ENCODE measurements around the gene VGLL4.
"Not testable (repeated sequence)": the region's sequence is repeated elsewhere in the genome, so short reads cannot be mapped to it uniquely, and the experiment has no call there.

Gene VGLL4

GRCh38 chr3:11596387-11596786 lies 47.3 kb downstream of the VGLL4 start:
- DNase-seq (ENCODE audit: low read depth in 2 of 2) = peak in 1 of 2 donors; percentile 47
- no peak overlapping the region for H3K4me3 ChIP-seq (replicated peaks in 1 of 2; ENCODE audit: low read depth in 2 of 2, low read length in 2 of 2)
- TF ChIP-seq, protein P1, sequence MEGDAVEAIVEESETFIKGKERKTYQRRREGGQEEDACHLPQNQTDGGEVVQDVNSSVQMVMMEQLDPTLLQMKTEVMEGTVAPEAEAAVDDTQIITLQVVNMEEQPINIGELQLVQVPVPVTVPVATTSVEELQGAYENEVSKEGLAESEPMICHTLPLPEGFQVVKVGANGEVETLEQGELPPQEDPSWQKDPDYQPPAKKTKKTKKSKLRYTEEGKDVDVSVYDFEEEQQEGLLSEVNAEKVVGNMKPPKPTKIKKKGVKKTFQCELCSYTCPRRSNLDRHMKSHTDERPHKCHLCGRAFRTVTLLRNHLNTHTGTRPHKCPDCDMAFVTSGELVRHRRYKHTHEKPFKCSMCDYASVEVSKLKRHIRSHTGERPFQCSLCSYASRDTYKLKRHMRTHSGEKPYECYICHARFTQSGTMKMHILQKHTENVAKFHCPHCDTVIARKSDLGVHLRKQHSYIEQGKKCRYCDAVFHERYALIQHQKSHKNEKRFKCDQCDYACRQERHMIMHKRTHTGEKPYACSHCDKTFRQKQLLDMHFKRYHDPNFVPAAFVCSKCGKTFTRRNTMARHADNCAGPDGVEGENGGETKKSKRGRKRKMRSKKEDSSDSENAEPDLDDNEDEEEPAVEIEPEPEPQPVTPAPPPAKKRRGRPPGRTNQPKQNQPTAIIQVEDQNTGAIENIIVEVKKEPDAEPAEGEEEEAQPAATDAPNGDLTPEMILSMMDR (IDR thresholded peaks at IDR 0.05; ENCODE audit: low read depth, low read length) = no peak

DNA sequence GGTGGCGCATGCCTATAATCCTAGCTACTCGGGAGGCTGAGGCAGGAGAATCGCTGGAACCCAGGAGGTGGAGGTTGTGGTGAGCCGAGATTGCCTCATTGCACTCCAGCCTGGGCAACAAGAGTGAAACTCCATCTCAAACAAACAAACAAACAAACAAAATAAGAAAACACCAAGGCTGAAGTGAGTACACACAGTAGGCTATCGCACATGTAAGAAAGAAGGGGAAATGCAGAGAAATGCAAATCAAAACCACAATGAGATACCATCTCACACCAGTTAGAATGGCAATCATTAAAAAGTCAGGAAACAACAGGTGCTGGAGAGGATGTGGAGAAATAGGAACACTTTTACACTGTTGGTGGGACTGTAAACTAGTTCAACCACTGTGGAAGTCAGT lies 48.7 kb downstream of the VGLL4 start:
- not testable (repeated sequence) for DNase-seq (ENCODE audit: low read depth in 2 of 2); H3K4me3 ChIP-seq (replicated peaks in 1 of 2; ENCODE audit: low read depth in 2 of 2, low read length in 2 of 2)

GRCh38 chr3:11593318-11594034 lies 50.2 kb downstream of the VGLL4 start:
- TF ChIP-seq, protein P1 (IDR thresholded peaks at IDR 0.05; ENCODE audit: low read depth, low read length) = no peak
- H3K4me3 ChIP-seq (replicated peaks in 1 of 2; ENCODE audit: low read depth in 2 of 2, low read length in 2 of 2) = no peak overlapping the region
- no peak for DNase-seq (ENCODE audit: low read depth in 2 of 2)

DNA sequence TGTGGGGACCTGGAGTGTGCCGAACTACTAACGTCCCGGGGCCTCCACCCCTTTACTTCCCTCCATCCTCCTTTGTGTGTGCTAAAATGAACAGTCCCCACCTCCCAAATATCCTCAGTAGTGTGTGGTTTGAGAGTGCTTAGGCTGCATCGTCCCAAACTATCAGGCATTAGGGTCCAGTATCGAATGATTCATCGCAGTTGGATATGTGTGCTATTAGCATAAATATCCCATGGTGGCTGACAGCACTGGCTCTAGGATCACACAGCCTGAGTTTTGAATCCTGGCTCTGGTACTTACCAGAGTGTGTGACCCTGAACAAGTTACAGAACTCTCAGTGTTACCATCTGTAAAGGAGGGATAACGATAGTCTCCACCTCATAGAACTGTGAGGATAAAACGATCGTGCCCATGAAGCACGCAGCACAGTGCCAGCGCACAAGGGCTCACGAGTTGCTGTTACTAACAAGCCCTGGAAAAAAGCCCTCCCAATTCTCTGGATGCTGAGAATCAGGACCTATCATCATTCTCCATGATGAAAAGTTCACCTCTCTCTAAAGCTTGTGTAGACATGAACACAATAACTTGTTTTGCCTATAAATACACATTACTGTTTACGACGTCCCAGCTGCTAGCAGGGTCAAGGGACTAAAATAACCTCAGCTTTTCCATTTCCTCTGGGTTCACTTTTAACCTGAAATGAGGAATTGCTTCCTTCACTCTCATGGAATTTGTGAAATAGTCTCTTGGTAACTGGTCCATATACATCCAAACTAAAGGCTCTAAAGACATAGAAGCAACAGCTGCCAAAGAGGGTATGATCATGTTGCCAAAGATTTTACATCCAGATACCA lies 51.0 kb downstream of the VGLL4 start:
- TF ChIP-seq, protein P1 (IDR thresholded peaks at IDR 0.05; ENCODE audit: low read depth, low read length) = no peak
- H3K4me3 ChIP-seq (replicated peaks in 1 of 2; ENCODE audit: low read depth in 2 of 2, low read length in 2 of 2) = no peak overlapping the region
- DNase-seq (ENCODE audit: low read depth in 2 of 2) = peak; percentile 31 to 44

GRCh38 chr3:11591391-11592282 lies 52.1 kb downstream of the VGLL4 start:
- peak; percentile 82 to 93 for DNase-seq (ENCODE audit: low read depth in 2 of 2)
- TF ChIP-seq, protein P1 (IDR thresholded peaks at IDR 0.05; ENCODE audit: low read depth, low read length) = no peak
- H3K4me3 ChIP-seq (replicated peaks in 1 of 2; ENCODE audit: low read depth in 2 of 2, low read length in 2 of 2) = no peak overlapping the region

DNA sequence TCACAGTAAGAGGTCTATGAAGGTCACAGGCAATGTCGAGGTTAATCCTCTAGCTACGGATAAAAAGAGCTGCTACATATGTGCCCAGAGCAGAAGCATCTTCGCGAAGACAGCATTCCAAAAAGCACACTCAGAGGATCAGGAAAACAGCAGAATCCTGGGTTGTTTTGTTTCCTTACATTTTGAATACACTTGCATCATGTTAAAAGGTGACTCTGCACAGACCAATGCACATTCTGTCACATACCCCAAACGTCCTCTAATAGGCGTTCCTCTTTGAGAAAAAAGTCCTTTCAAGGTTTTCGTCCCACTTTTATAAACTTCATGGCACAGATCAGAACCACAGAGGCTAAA lies 52.7 kb downstream of the VGLL4 start:
- H3K4me3 ChIP-seq (replicated peaks in 1 of 2; ENCODE audit: low read depth in 2 of 2, low read length in 2 of 2) = no peak overlapping the region
- TF ChIP-seq, protein P1 (IDR thresholded peaks at IDR 0.05; ENCODE audit: low read depth, low read length) = no peak
- DNase-seq (ENCODE audit: low read depth in 2 of 2) = peak; percentile 33 to 72

Data from cardiac fibroblast (primary cell).